Measurements from ENCODE around the gene HNRNPL.
A peak's percentile ranks its signal among the peaks of the same experiment; 100 is the strongest.
"Not testable (repeated sequence)": the region's sequence is repeated elsewhere in the genome, so short reads cannot be mapped to it uniquely, and the experiment has no call there.

The HNRNPL gene

DNA sequence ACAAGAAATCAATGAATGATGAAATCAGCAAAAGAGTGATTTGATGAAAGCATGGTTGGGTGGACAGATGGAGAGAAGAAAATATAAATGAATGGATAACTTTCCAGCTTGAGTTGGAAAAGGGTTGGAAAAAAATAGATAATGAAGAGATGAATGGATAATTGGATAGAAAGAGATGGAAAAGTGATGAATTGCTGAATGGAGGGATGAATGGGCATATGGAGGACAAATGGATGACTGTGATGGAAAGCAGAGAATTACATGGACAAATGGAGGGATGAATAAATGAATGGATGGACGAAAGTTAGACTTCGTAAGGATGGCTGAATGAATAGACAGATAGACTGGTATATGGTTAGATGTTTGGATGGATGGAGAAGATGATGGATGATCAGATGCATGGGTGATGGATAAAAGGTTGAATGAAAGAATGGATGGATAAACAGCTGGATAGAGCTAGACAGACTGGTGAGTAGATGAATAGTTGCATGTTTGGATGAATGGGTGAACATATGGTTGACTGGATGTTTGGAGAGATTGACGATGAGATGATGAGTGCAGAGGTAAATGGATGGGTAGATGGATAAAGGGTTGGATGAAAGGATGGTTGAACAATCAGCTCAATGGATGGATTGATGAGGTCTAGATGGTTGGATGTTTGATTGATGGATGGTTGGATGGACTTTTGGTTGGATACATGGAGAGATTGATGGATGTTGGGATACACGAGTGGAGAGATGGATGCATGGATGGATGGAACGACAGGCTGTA, 49.0 kb downstream of the HNRNPL start:
- DNase-seq (ENCODE audit: low read depth): no peak

DNA sequence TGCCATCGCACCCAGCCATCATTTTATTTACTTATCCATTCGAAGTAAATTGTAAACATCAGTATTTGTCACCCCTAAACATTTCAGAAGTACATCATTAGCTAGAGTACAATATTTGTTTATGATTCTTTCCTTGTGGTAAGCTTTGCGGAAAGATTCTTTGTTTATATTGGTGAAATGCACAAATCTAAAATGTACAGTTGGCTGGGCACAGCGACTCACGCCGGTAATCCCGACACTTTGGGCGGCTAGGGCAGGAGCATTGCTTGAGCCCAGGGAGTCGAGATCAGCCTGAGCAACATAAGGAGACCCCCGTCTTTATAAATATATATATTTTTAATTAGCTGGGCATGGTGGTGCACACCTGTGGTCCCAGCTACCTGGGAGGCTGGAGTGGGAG, 50.7 kb downstream of the HNRNPL start:
- DNase-seq (ENCODE audit: low read depth): no peak

DNA sequence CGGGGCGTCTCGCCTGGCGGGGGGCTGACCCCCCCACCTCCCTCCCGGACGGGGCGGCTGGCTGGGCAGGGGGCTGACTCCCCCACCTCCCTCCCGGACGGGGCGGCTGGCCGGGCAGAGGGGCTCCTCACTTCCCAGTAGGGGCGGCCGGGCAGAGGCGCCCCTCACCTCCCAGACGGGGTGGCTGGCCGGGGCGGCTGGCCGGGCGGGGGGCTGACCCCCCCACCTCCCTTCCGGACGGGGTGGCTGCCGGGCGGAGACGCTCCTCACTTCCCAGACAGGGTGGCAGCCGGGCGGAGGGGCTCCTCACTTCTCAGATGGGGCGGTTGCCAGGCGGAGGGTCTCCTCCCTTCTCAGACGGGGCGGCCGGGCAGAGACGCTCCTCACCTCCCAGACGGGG, 52.0 kb downstream of the HNRNPL start:
- not testable (repeated sequence) for DNase-seq (ENCODE audit: low read depth)

DNA sequence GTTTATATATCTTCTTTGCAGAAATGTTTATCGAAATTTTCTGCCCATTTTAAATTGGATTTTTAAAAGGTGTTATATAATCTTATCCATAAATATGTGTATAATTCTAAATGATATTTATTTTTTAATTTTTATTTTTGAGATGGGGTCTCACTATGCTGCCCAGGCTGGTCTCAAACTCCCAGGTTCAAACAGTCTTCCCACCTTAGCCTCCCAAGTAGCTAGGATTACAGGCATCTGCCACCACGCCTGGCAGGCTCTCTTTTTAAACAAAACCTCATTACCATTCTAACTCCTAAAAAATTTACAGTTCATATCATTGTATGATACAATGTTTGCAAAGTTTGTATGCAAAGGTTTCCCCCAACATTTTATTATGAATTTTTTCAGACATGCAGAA, 53.6 kb downstream of the HNRNPL start:
- DNase-seq (ENCODE audit: low read depth): no peak

DNA sequence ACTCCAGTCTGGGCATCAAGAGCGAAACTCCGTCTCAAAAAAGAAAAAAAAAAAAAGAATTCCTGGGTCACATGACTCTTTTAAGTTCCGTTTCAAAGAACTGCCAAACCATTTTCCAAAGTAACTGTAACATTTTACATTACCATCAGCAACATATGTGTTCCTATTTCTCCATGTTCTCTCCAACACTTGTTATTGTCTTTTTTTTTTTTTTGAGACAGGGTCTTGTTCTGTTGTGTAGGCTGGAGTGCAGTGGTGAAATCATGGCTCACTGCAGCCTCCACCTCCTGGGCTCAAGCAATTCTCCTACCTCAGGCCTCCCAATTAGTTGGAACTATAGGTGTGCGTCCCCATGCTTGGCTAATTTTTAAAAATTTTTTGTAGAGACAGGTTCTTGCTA, 54.2 kb downstream of the HNRNPL start:
- DNase-seq (ENCODE audit: low read depth): no peak

DNA sequence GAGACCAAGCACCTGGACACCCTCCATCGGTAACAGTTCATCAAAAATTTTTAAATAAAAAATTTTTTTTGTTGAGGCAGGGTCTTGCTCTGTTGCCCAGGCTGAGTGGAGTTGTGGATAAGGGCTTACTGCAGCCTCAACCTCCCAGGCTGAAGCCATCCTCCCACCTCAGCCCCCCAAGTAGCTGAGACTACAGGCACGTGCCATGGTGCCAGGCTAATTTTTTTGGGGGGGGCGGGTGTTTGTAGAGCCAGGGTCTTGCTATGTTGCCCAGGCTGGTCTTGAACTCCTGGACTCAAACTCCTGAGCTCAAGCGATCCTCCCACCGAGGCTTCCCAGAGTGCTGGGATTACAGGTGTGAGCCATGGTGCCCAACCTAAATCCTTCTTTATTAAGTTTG, 56.1 kb downstream of the HNRNPL start:
- no peak for DNase-seq (ENCODE audit: low read depth)

DNA sequence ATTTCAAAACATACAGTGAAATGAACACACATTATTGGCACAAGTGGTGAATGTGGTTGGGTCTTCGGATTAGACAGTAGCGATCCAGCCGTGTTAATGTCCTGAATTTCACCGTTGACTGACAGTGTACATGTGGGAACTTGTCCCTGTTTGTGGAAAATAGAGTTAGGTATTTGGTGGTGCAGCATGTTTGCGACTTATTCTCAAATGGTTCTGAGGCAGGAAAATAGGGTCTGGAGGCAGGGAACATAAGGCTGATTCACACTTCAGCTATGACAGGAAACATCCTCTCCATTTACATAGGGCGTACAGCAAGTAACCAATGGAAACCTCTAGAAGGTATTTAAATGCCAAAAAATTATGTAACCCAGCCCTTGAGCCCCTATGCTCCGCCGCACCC, 56.6 kb downstream of the HNRNPL start:
- peak; percentile 63 for DNase-seq (ENCODE audit: low read depth)

DNA sequence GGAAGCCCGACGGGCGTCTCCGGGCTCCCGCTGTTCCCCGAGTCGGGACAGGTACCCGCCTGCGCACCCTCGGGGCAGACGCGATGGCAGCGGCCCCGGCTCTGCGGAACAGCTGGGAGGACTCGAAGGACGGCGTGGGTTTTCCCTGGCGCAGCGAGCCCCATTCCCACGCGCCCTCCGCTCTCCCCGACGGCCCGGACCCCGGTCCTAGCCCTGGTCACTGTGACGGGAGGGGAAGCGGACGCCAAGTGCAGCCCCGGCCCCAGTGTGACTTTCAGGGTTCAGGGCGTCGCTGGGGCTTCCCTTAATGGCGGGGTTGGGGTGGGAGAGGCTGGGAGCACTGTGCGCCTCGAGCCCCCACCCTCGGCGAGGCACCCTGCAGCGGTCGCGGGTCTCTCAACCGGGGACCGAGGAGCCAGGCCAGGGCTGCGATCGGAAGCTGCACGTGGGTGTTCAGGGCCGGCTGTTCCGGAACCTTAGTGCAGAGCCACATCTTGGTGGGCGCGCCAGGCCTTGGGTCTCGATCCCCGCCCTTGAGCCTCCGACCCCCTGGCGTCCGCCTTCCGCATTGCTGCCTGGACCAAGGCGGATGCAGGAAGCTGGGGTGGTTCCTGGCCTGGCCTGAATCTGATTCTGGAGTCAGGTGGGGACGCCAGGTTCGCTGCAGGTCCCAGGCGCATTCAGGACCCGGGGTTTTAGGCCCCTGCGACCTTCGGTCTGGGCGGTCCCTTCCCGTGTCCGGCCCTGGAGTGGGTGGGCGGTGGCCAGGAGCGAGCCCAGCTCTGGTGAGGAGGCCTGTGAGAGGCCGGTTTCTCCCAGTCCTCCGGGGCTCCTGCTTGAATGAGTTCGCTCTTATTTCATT, 57.3 kb downstream of the HNRNPL start:
- DNase-seq (ENCODE audit: low read depth): no peak

DNA sequence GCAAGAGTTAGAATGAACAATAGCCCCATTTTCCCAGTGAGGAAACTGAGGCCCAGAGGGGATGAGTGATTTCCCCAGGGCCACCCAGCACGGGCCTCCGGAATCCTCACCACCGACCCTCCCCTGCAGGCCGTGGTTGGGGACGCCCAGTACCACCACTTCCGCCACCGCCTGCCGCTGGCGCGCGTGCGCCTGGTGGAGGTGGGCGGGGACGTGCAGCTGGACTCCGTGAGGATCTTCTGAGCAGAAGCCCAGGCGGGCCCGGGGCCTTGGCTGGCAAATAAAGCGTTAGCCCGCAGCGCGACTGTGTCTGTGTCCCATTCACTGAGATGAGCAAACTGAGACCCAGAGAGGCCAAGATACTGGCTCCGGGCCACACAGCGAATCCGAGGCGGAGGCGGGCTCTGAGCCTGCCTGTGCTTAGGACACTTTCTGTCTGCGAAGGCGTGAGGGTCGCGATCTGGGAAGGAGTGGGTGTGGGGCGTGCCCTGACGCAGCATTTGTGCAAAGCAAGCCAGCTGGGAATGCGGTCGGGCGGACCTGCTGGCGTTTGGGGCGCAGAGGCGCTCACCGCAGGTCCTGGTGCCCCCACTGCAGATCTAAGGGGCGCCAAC, 58.2 kb downstream of the HNRNPL start:
- DNase-seq (ENCODE audit: low read depth): not testable (repeated sequence)

DNA sequence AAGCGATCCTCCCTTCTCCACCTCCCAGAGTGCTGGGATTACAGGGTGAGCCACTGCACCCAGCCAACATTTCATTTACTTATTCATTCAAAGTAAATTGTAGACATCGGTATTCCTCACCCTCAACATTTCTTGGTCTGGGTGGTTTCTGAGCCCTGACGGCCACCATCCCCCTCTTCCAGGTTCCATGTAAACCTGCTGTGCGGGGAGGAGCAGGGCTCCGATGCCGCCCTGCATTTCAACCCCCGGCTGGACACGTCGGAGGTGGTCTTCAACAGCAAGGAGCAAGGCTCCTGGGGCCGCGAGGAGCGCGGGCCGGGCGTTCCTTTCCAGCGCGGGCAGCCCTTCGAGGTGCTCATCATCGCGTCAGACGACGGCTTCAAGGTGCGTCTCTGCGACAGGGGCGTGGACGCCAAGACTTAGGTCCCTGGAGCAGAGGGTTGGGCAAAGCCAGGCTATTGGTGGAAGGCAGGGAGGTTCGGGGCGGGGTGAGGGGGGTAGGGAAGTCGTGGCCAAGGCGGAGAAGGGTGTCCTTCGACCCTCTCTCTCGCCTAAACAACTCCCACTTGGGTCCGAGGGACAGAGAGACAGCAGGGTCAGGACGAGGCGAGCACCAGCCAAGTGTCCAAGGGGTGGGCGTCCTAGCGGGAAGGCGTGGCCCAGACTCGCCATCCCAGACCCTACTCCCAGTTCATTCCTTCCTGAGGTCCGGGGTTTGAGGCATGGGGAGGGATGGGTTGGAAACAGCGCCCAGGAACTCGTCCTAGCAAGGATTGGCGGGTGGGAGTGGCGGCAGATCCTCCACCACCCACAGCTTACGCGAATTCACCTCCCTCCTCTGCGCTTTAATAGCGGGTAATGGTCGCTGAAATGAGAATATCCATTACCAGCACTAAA, 59.0 kb downstream of the HNRNPL start:
- DNase-seq (ENCODE audit: low read depth): not testable (repeated sequence)

DNA sequence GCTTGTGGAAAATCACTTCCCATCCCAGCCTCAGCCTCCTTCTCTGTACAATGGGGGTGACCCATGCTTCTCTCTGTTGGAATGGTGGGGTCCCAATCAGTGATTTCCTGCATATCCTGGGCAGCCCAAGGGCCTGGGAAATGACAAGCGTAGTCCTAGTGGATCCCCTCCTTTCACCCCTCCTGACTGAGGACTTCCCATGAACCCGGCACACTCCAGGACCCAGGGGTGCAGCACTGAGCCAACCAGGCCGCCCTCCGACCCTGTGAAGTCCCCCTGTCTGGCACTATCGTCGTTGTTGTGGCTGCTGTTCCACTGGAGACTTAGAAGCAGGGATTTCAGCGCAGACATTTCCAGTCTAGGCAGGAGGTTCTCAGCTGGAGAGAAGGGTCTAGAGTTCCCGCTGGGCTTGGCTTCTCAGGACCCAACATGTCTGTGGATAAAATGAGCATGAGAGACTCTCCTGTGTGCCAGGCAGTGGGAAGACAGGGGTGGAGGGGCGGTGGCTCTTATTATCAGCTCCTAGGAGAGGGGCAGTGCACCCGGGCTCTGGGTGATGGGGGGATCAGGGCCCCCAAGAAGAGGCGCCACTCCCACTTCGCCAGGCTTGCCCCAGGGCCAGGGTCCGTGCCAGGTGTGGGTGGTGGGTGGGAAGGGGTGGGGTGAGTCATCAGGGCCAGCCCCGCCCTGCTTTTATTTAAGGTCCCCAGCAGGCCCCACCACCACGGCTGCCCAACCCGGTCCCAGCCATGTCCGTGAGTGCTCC, 61.1 kb downstream of the HNRNPL start, which contains the start of gene LGALS7B:
Gene LGALS7B (plus strand): TSS at position 723 of the 766 bp plus-strand sequence. CDS start 27 bp downstream, at position 750.
- no peak for DNase-seq (ENCODE audit: low read depth)

DNA sequence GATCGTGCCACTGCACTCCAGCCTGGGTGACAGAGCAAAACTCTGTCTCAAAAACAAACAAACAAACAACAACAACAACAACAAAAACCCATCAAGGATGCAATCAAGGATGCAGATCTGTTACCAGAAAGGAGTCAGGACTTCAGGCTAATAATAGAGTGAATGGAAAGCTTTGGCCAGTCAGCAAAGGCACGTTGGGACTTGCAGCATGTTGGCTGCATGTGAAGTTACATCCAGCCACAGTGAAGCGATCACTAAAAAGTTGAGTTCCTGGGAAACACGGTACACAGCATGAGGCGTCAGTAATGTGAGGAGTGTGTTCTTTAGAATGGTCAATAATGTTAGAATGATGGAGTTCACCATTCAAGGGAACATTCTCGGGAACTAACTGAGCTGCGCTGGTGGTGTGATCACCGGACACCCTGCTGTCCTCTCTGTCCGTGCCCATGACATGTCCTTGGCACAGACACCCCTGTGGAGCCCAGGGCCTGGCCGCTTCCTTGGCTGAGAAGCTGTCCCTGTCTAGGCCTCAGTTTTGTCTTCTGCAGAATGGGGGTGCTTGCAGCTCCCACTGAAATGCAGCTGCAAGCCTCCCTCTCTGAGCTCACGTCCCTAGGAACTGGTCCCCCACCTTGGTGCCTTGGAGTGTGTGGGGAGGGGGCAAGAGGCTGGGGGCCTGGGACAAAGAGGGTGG, 63.1 kb downstream of the HNRNPL start:
- DNase-seq (ENCODE audit: low read depth): no peak

All from iris pigment epithelial cell (primary cell).